ENCODE results near the gene TINAGL1.

GRCh38 chr1:31620631-31621497 is 44.5 kb downstream of the TINAGL1 start:
- TF ChIP-seq POLR2AphosphoS5 (IDR thresholded peaks at IDR 0.05; ENCODE audit: low read depth, low read length), result no peak
- TF ChIP-seq TAF1 (IDR thresholded peaks at IDR 0.05; ENCODE audit: borderline replicate concordance, insufficient read depth, low read length), result no peak
- no peak for TF ChIP-seq REST (IDR thresholded peaks at IDR 0.05; ENCODE audit: insufficient read depth in 1 of 2, low read depth in 2 of 2, low read length in 2 of 2)
- no peak for TF ChIP-seq SIN3A (IDR thresholded peaks at IDR 0.05; ENCODE audit: borderline replicate concordance, insufficient read depth, low read length)
